GM12801 (cell line): ENCODE measurements around the gene TENT4B.

Source experiments
- CTCF ChIP-seq: IDR thresholded peaks from one replicate; pipeline ENCODE4 v1.5.1; 2011; ENCODE audit warnings: control low read depth; ENCODE audit not compliant: insufficient read length; ENCODE audit errors: extremely low read depth

The TENT4B gene

GRCh38 chr16:50172195-50172922 is 19.3 kb downstream of the TENT4B start:
- TF ChIP-seq CTCF: no peak

- TF ChIP-seq CTCF: no peak
These were observed 20.2 kb downstream of the TENT4B start for GRCh38 chr16:50173316-50173715.

- TF ChIP-seq CTCF: no peak
These were observed 25.4 kb downstream of the TENT4B start for GRCh38 chr16:50178491-50178941.

DNA sequence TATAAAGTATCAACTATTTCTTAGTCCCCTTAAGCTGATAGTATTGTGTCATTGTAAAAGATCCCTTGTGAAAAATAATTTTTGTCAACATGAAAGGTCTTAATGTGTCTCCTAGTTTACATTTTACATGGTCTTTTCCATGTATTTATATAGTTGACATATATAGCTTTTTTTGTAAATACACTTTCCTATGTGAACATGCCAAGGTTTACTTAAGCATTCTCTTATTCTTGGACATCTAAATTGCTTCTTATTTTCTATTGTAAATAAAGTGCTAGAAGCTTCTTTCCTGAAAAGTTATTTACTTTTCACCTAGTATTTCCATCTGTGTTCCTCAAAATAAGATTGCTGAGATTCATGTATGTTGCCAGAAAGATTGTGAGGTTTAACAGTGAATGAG is 29.3 kb downstream of the TENT4B start:
- TF ChIP-seq CTCF: no peak

DNA sequence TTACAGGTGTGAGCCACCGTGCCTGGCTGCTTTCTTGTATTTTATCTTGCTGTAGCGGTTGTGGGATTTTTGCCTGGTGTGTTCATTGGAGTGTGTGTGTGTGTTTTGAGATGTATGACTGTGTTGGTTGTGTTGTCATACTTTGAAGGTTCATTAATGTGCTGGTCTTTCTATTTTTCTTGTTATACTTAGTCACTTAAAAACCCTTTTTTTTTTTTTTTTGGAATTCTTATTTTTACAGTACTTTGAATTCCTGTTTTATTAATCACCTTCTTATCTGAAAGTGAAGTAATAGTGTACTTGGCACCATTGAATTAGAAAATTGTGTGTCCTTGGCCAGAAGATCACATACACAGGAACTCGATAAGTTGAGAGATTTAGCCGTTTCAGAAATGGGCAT is 30.2 kb downstream of the TENT4B start:
- TF ChIP-seq CTCF: no peak

GRCh38 chr16:50185005-50185505 is 31.9 kb downstream of the TENT4B start:
- no peak for TF ChIP-seq CTCF

DNA sequence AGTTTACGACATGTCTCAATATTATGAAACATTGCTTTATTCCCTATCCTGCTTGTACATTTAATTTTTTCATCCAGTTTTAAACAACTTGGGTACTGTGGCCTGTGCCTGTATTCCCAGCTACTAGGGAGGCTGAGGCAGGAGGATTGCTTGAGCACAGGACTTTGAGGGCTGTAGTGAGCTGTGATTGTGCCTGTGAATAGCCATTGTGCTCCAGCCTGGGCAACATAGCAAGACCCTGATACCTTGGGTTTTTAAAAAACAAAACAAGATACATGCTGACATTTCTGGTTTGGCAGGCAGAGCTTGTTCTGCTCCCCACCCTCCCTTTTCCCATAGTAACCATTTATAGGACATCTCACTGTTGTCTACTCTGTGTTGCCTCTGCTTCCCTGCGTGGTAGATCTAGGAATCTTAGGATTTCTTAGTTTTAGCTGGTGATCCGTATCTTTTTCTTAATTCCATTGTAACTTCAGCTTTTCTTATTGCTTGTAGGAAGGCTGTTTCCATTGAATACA is 35.6 kb downstream of the TENT4B start:
- no peak for TF ChIP-seq CTCF
